Spleen (tissue), 11 donors: Measurements from ENCODE around the gene RNASE11. TPM values are rescaled to one million over a fixed set of nuclear protein-coding genes. Genes with fewer than 3 reads are reported as not detected.

Experiments
- DNase-seq: peaks from one replicate; pipeline ENCODE4 v3.0.0-alpha.2; 2020
- H3K27ac ChIP-seq, 8 donors: fragments of 200-600 bp; sonication (generic) in 7 of 8; 1 replicate in 4 of 8; 2 replicates in 4 of 8; pipeline versions ENCODE4 v1.5.0 to v1.8.0; 2016 to 2021; ENCODE audit warnings: inconsistent platforms in 4 of 8, mild to moderate bottlenecking in 4 of 8, moderate library complexity in 1 of 8
- H3K27me3 ChIP-seq, 7 donors: fragments of 200-600 bp; sonication (generic) in 6 of 7; replicated peaks in 1 of 7; 1 replicate in 4 of 7; 2 replicates in 3 of 7; pipeline versions ENCODE4 v1.5.0 to v1.8.0; 2016 to 2021; ENCODE audit warnings: inconsistent platforms in 3 of 7, mild to moderate bottlenecking in 1 of 7
- H3K36me3 ChIP-seq, 6 donors: fragments of 200-600 bp; sonication (generic) in 5 of 6; 1 replicate in 4 of 6; 2 replicates in 2 of 6; pipeline versions ENCODE4 v1.5.0 to v1.8.0; 2016 to 2021; ENCODE audit warnings: inconsistent platforms in 2 of 6
- H3K4me1 ChIP-seq, 6 donors: fragments of 200-600 bp; sonication (generic) in 5 of 6; 1 replicate in 3 of 6; 2 replicates in 3 of 6; pipeline versions ENCODE4 v1.5.0 to v1.8.0; 2016 to 2021; ENCODE audit warnings: inconsistent platforms in 3 of 6
- H3K4me3 ChIP-seq, 8 donors: fragments of 200-600 bp; sonication (generic) in 7 of 8; 1 replicate in 4 of 8; 2 replicates in 4 of 8; pipeline versions ENCODE4 v1.5.0 to v1.8.0; 2016 to 2021; ENCODE audit warnings: inconsistent platforms in 4 of 8, mild to moderate bottlenecking in 4 of 8, moderate library complexity in 2 of 8
- H3K9me3 ChIP-seq, 8 donors: fragments of 200-600 bp; sonication (generic) in 7 of 8; 1 replicate in 4 of 8; 2 replicates in 4 of 8; pipeline versions ENCODE4 v1.5.0 to v1.8.0; 2016 to 2021; ENCODE audit warnings: inconsistent platforms in 4 of 8
- POLR2A ChIP-seq, 3 donors: fragments of 450-650 bp; IDR thresholded peaks; one replicate each; pipeline ENCODE4 v1.5.1; 2017; ENCODE audit warnings: antibody characterized with exemption in 3 of 3, mild to moderate bottlenecking in 1 of 3
- POLR2AphosphoS5 ChIP-seq, 3 donors: sonication (generic); formaldehyde crosslinking; IDR thresholded peaks; one replicate each; pipeline ENCODE4 v1.5.1; 2017; ENCODE audit warnings: antibody characterized with exemption in 3 of 3
- WGBS, 5 donors: extraction: QIAGEN DNeasy Blood & Tissue Kit in 3 of 5; methylation state at CpG; one replicate each; pipeline versions ENCODE4 v1.1.5 to v1.1.7; 2013 to 2018; 5-methylcytosine and 5-hydroxymethylcytosine counted together
- intact Hi-C: fragments of 100-400 bp; cut with DNase I; formaldehyde crosslinking; loops from one replicate; pipeline ENCODE4 v1.15.0; 2023; ENCODE audit warnings: low total_unique reads
- polyA plus RNA-seq, 3 donors: library from polyadenylated mRNA; stranded (reverse); fragments of 200-250 nt; gene quantifications; one replicate each; pipeline ENCODE4 v1.2.1, GENCODE V29; 2013
- total RNA-seq, 7 donors: library from RNA; depleted of rRNA in 3 of 7; stranded (reverse); fragments of >200 nt in 3 of 7; fragmentation: NEBNext Ultra II Directional in 4 of 7; extraction: Animal tissue kit (Norgen Biotek cat#: 25700) in 4 of 7; gene quantifications; one replicate each; pipeline versions ENCODE4 v1.1.0 to v1.2.1, GENCODE V29; 2016 to 2021
- TF ChIP-seq, protein P1 (sequence below), 11 experiments: fragments of 200-600 bp in 7 of 11; fragments of 450-650 bp in 4 of 11; sonication (generic) in 4 of 11; IDR thresholded peaks in 8 of 11; conservative IDR thresholded peaks in 3 of 11; 1 replicate in 7 of 11; 2 replicates in 4 of 11; pipeline versions ENCODE4 v1.4.0 to v1.8.0; 2016 to 2021; ENCODE audit warnings: antibody characterized with exemption in 11 of 11, inconsistent platforms in 4 of 11, mild to moderate bottlenecking in 1 of 11
- donor health status: healthy with polysubstance abuse.
- donor health status: DM: no; HTN: no; CAD: no; lungs with moderate emphysema.
- donor health status: DM: no; HTN: no; CAD: no.
- donor health status: Bipolar disorder and iron deficiency.
- donor health status: healthy.
- donor health status: DM: no; HTN: no; CAD: no.
- donor health status: DM: yes; HTN: yes; CAD: no.

RNASE11 gene
- total and polyA plus RNA-seq, 10 donors: not detected

DNA sequence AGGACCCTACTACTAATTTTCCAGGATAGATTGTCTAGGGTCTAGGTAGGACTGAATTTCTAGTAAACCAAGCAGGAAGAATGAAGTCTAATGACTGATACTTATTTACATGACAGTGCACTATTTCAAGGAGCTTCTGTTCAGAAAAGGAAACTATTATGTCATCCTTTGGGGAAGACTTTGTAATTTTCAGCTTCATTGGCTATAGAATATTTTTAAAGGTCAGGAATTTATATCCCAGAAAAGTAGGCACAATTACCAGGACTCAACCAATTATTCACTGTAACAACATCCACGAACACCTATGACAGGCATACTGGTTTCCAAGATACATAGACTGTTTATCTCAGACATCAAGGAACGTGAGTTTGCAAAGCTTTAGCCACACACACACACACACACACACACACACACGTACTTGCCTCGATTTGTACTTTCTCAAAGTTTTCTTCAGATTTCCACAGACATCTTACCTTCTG lies 30.5 kb upstream of the RNASE11 start:
- WGBS, 5 donors: 34 to 66% (median 49%) methylated on average over 4 of the region's 4 CpGs
- no peaks in the 10 kb centered on the region for H3K9me3 ChIP-seq
- H3K4me1 ChIP-seq: peaks cover 3 to 45% (median 26%) of the 10 kb centered on the region in 6 donors
- DNase-seq: no peak
- H3K27ac ChIP-seq: peak overlapping the region in 1 of 8 donors; percentile 49
- H3K4me3 ChIP-seq: no peak overlapping the region
- peaks cover 0 to 12% (median 0%) of the 10 kb centered on the region in 7 donors for H3K27me3 ChIP-seq
- no peak for TF ChIP-seq POLR2A (IDR thresholded peaks at IDR 0.05)
- TF ChIP-seq POLR2AphosphoS5 (IDR thresholded peaks at IDR 0.05): no peak
- TF ChIP-seq, protein P1, sequence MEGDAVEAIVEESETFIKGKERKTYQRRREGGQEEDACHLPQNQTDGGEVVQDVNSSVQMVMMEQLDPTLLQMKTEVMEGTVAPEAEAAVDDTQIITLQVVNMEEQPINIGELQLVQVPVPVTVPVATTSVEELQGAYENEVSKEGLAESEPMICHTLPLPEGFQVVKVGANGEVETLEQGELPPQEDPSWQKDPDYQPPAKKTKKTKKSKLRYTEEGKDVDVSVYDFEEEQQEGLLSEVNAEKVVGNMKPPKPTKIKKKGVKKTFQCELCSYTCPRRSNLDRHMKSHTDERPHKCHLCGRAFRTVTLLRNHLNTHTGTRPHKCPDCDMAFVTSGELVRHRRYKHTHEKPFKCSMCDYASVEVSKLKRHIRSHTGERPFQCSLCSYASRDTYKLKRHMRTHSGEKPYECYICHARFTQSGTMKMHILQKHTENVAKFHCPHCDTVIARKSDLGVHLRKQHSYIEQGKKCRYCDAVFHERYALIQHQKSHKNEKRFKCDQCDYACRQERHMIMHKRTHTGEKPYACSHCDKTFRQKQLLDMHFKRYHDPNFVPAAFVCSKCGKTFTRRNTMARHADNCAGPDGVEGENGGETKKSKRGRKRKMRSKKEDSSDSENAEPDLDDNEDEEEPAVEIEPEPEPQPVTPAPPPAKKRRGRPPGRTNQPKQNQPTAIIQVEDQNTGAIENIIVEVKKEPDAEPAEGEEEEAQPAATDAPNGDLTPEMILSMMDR (IDR thresholded peaks at IDR 0.05 in 8 of 11, conservative IDR thresholded peaks at IDR 0.05 in 3 of 11): no peak
- H3K36me3 ChIP-seq: no peaks in the 10 kb centered on the region
- intact Hi-C loops: no loop called here

DNA sequence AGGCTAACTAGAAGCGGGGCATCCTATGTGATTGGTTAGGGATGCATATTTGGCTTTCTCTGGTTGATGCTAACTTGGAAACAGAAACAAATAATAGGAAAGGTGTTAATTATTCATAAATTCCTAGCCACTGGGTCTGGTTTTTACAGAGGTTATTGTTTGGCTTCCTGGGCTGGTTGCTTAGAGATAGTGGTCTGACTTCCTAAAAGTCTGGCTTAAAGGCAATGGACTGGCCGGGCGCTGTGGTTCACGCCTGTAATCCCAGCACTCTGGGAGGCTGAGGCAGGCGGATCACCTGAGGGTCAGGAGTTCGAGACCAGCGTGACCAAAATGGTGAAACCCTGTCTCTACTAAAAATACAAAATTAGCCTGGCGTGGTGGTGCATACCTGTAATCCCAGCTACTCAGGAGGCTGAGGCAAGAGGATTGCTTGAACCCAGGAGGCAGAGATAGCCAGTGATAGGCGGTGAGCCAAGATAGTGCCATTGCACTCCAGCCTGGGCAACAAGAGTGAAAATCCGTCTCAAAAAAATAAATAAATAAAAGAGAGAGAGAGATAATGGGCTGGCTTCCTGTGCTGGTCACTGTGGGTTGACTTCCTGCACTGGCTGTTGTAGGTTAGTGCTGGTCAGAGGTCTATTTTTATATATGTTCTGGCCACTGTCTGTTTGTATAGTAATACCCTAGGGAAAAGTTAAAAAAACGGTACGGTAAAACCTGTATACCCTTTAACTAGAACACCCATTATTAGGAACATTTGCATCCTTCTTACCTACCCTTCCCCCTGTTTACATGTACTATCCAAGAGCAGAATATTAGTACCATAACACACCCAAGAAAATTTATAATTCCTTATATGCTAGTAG lies 29.6 kb upstream of the RNASE11 start:
- H3K4me3 ChIP-seq: no peak overlapping the region
- TF ChIP-seq POLR2AphosphoS5 (IDR thresholded peaks at IDR 0.05): no peak
- TF ChIP-seq, protein P1 (IDR thresholded peaks at IDR 0.05 in 8 of 11, conservative IDR thresholded peaks at IDR 0.05 in 3 of 11): no peak
- TF ChIP-seq POLR2A (IDR thresholded peaks at IDR 0.05): no peak
- whole genome bisulfite sequencing, 5 donors: 71 to 81% (median 77%) methylated on average over 12 of the region's 12 CpGs
- peaks cover 0 to 4% (median 0%) of the 10 kb centered on the region in 7 donors for H3K27me3 ChIP-seq
- intact Hi-C loops: no loop called here
- no peaks in the 10 kb centered on the region for H3K9me3 ChIP-seq
- peaks cover 11 to 45% (median 27%) of the 10 kb centered on the region in 6 donors for H3K4me1 ChIP-seq
- no peaks in the 10 kb centered on the region for H3K36me3 ChIP-seq
- DNase-seq: no peak
- peak overlapping the region in 1 of 8 donors; percentile 49 for H3K27ac ChIP-seq

DNA sequence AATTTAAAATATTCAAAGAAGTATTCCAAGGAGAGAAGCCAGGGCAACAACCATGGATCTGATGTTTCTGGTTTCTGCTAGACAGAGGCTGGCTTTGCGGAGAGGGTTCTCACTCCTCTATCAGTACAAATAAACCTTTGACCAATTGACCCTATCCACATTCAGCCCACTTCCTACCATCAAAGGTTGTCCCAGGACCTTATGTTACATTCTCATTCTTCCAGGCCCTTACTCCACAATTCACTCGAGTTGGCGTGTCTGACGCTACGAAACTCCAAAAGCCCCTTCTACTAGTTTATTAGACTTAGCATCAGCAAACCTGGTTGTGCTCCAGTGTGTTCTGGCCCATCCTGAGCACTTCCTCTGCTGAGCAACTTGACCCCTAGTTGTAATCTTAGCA lies 28.2 kb upstream of the RNASE11 start:
- DNase-seq: no peak
- no peak overlapping the region for H3K4me3 ChIP-seq
- no peaks in the 10 kb centered on the region for H3K9me3 ChIP-seq
- peaks cover 11 to 56% (median 40%) of the 10 kb centered on the region in 6 donors for H3K4me1 ChIP-seq
- TF ChIP-seq, protein P1 (IDR thresholded peaks at IDR 0.05 in 8 of 11, conservative IDR thresholded peaks at IDR 0.05 in 3 of 11): no peak
- no peak for TF ChIP-seq POLR2AphosphoS5 (IDR thresholded peaks at IDR 0.05)
- TF ChIP-seq POLR2A (IDR thresholded peaks at IDR 0.05): no peak
- 92 to 95% (median 93%) methylated on average over 5 of the region's 5 CpGs for WGBS, 5 donors
- no peak overlapping the region for H3K27ac ChIP-seq
- H3K36me3 ChIP-seq: no peaks in the 10 kb centered on the region
- H3K27me3 ChIP-seq: no peaks in the 10 kb centered on the region
- intact Hi-C loops: no loop called here
